ENCODE measurements around the gene BAZ1A. TPM values are rescaled to one million over a fixed set of nuclear protein-coding genes. Genes with fewer than 3 reads are reported as not detected.
A peak's percentile ranks its signal among the peaks of the same experiment; 100 is the strongest.

Gene BAZ1A
- total RNA-seq, 1 experiment from 2014 or later = 27.2 TPM

- ChIA-PET CTCF (no interaction called here), POLR2A (no interaction called here)
- in situ Hi-C loops (cut with HindIII; ENCODE audit: low pct_unique_long_range_greater_than_20kb, low sequenced_read_pairs) = no loop called here
- no TSS peak for BruUV-seq (replicated peaks)
- DNase-seq (ENCODE audit: low read depth, low spot score) (peak; percentile 24), ATAC-seq (no peak)
- H3K36me3 ChIP-seq (ENCODE audit: control insufficient read depth, insufficient read depth, low read length) = peaks cover 16% of the 10 kb centered on the region
- intact Hi-C loops (cut with micrococcal nuclease; ENCODE audit: unreplicated experiment) = no loop called here
- H3K27ac ChIP-seq (ENCODE audit: low read length) = no peak overlapping the region
- H3K4me1 ChIP-seq (ENCODE audit: control insufficient read depth, insufficient read depth, low read length) = no peaks in the 10 kb centered on the region
- no peak overlapping the region for H3K4me3 ChIP-seq (ENCODE audit: low read depth in 2 of 2, low read length in 2 of 2)
- H3K9me3 ChIP-seq (ENCODE audit: control insufficient read depth, insufficient read depth, low read depth, low read length) = no peaks in the 10 kb centered on the region
- TF ChIP-seq SIN3A (IDR thresholded peaks at IDR 0.05; ENCODE audit: borderline replicate concordance, insufficient read depth, low read depth, low read length) (no peak), REST (IDR thresholded peaks at IDR 0.05; ENCODE audit: insufficient read depth in 1 of 2, low read depth in 2 of 2, low read length in 1 of 2) (no peak), POLR2AphosphoS5 (IDR thresholded peaks at IDR 0.05; ENCODE audit: low read depth, low read length) (no peak), TCF7L2 (IDR thresholded peaks at IDR 0.05; ENCODE audit: low read depth, low read length) (no peak), CTCF (IDR thresholded peaks at IDR 0.05) (no peak)
- H3K27me3 ChIP-seq (ENCODE audit: control insufficient read depth, insufficient read depth, low read length) = no peaks in the 10 kb centered on the region
Measured at GRCh38 chr14:34781242-34781641, 93.9 kb downstream of the BAZ1A start.

- ATAC-seq = no peak
- TF ChIP-seq POLR2AphosphoS5 (IDR thresholded peaks at IDR 0.05; ENCODE audit: low read depth, low read length) = no peak
- TF ChIP-seq TCF7L2 (IDR thresholded peaks at IDR 0.05; ENCODE audit: low read depth, low read length) = no peak
- TF ChIP-seq REST (IDR thresholded peaks at IDR 0.05; ENCODE audit: insufficient read depth in 1 of 2, low read depth in 2 of 2, low read length in 1 of 2) = no peak
- TF ChIP-seq CTCF (IDR thresholded peaks at IDR 0.05) = no peak
- no peak for TF ChIP-seq SIN3A (IDR thresholded peaks at IDR 0.05; ENCODE audit: borderline replicate concordance, insufficient read depth, low read depth, low read length)
- CTCF ChIA-PET = no interaction called here
- POLR2A ChIA-PET = no interaction called here
- no TSS peak for BruUV-seq (replicated peaks)
- no peak for DNase-seq (ENCODE audit: low read depth, low spot score)
- in situ Hi-C loops (cut with HindIII; ENCODE audit: low pct_unique_long_range_greater_than_20kb, low sequenced_read_pairs) (no loop called here), intact Hi-C loops (cut with micrococcal nuclease; ENCODE audit: unreplicated experiment) (no loop called here)
- Histone ChIP-seq H3K4me3 (ENCODE audit: low read depth in 2 of 2, low read length in 2 of 2) (no peak overlapping the region), H3K4me1 (ENCODE audit: control insufficient read depth, insufficient read depth, low read length) (no peaks in the 10 kb centered on the region), H3K9me3 (ENCODE audit: control insufficient read depth, insufficient read depth, low read depth, low read length) (no peaks in the 10 kb centered on the region), H3K27ac (ENCODE audit: low read length) (no peak overlapping the region), H3K27me3 (ENCODE audit: control insufficient read depth, insufficient read depth, low read length) (no peaks in the 10 kb centered on the region), H3K36me3 (ENCODE audit: control insufficient read depth, insufficient read depth, low read length) (peaks cover 16% of the 10 kb centered on the region)
Measured at GRCh38 chr14:34780646-34781045, 94.5 kb downstream of the BAZ1A start.

Measured in Panc1 (cell line).